ENCODE measurements around the gene HOXB5. TPM values are rescaled to one million over a fixed set of nuclear protein-coding genes. Genes with fewer than 3 reads are reported as not detected.

HOXB5 gene
- total and polyA plus RNA-seq, 10 of the 15 experiments (the other 5 are each of a cell fraction or from before 2014, with no cell fraction given): not detected

GRCh38 chr17:48577946-48578615 lies 15.5 kb downstream of the HOXB5 start, which contains the start of gene HOXB4 (continued):
- TF ChIP-seq ZNF207 (IDR thresholded peaks at IDR 0.05; ENCODE audit: borderline replicate concordance) (no peak), SMARCA5 (IDR thresholded peaks at IDR 0.05) (no peak), SP1 (IDR thresholded peaks at IDR 0.05; ENCODE audit: low read depth, low read length) (peak; percentile 8), ZBTB4 (CRISPR knock-in tag; IDR thresholded peaks at IDR 0.05) (no peak), ELK1 (IDR thresholded peaks at IDR 0.05; ENCODE audit: low read depth, low read length) (no peak), CUX1 (IDR thresholded peaks at IDR 0.05; ENCODE audit: insufficient replicate concordance, low read depth, low read length) (no peak), YY1 (IDR thresholded peaks at IDR 0.05; ENCODE audit: low read depth, low read length) (peak; percentile 82), PKNOX1 (IDR thresholded peaks at IDR 0.05) (no peak), ZNF687 (IDR thresholded peaks at IDR 0.05) (no peak; the same call in 1 of the 2 replicates), MXI1 (IDR thresholded peaks at IDR 0.05; ENCODE audit: low read depth, low read length) (no peak), CREM (IDR thresholded peaks at IDR 0.05; ENCODE audit: low read depth) (no peak), EED (IDR thresholded peaks at IDR 0.05; ENCODE audit: low read depth) (no peak), CHD2 (IDR thresholded peaks at IDR 0.05; ENCODE audit: borderline replicate concordance, low read depth, low read length) (no peak), POU2F2 (IDR thresholded peaks at IDR 0.05; ENCODE audit: borderline replicate concordance, low read depth, low read length) (no peak), POLR2AphosphoS5 (IDR thresholded peaks at IDR 0.05; ENCODE audit: low read length) (no peak; the same call in 1 of the 2 replicates)

Measured in GM12878 (cell line).